GM18868 (cell line): Measurements from ENCODE around the gene TBC1D3C.
"Not testable (repeated sequence)": the region's sequence is repeated elsewhere in the genome, so short reads cannot be mapped to it uniquely, and the experiment has no call there.

Source experiments
- ATAC-seq: cut with Tn5 transposase; IDR thresholded peaks from one replicate; pipeline ENCODE4 v1.9.1; 2021; ENCODE audit warnings: mild to moderate bottlenecking, moderate library complexity; ENCODE audit not compliant: unreplicated experiment

TBC1D3C gene

DNA sequence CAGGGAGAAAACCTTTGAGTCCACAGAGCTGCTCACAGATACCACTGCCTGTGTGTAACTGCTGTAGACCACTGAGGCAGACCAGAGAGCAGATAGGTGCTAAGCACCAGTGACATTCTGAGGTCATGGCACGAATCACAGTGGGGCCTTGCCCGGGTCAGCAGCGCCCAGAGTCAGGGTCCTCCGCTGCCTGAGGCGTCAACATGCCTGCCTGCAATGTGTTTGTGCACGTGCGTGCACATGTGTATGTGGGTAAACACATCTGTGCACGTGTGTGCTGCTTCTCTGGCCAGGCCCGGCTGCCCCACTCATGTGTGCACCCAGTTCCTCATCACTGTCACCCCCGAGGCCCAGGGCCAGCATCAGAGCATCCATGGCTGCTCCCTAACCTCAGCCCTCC is at the start of gene TBC1D3C:
TBC1D3C (minus strand) TSS at position 101 of the 400 bp plus-strand sequence. CDS start 1,568 bp downstream, outside the sequence.
- not testable (repeated sequence) for ATAC-seq

DNA sequence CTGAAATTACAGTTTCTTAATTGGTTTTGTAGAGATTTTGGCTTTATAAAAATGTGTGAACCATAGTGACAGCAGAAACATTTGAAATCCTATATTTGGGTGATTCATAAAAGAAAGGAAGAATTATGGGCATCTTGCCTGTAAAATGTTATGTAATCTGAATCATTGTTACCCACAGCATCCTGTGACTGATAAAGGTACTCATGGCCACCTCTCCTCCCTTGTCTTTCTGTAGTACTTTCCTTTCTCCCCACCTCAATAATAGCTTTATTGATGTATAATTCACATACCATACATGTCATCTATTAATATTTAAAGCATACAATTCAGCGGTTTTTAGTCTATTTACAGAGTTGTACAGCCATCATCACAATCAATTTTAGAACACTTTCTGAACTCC is 30.8 kb upstream of the TBC1D3C start:
- not testable (repeated sequence) for ATAC-seq

DNA sequence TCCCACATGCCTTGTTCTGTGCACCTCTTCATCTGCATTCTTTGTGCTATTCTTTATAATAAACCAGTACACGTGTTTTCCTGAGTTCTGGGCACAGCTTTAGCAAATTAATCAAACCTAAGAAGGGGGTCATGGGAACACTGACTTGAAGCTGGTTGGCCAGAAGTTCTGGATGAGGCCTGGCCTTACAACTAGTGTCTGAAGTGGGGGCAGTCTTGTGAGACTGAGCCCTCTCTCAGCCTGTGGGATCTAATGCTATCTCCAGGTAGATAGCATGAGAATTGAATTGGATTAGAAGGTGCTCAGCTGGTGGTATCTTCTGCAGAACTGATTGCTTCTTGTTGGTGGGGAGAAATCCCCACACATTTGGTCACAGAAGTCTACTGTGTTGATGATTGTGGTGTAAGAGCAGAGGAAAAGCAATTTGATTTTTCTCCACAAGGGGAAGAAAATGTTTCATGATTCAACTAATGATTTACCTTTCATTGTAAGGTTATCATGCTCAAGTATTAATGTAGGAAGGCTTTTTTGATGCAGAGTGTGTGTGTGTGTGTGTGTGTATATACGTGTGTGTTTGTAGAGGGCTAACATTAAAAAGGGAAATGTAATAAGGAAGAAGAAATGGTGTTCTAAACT is 25.7 kb upstream of the TBC1D3C start:
- ATAC-seq = not testable (repeated sequence)

DNA sequence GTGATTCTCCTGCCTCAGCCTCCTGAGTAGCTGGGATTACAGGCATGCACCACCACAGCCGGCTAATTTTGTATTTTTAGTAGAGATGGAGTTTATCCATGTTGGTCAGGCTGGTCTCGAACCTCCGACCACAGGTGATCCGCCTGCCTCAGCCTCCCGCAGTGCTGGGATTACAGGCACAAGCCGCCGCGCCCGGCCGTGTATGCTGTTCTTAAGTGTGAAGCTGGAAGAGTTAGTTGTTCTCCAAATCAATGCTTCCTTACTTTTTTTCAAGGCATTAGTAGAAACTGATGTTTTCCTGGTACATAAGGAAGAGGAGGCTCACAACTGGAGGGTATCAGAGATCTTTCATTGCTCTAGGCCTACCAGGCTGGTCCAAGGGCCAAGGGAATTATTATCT is 19.7 kb upstream of the TBC1D3C start:
- not testable (repeated sequence) for ATAC-seq

GRCh38 chr17:38087344-38087743 is 18.9 kb upstream of the TBC1D3C start:
- ATAC-seq = not testable (repeated sequence)
